ENCODE measurements around the gene SS18L1.

DNA sequence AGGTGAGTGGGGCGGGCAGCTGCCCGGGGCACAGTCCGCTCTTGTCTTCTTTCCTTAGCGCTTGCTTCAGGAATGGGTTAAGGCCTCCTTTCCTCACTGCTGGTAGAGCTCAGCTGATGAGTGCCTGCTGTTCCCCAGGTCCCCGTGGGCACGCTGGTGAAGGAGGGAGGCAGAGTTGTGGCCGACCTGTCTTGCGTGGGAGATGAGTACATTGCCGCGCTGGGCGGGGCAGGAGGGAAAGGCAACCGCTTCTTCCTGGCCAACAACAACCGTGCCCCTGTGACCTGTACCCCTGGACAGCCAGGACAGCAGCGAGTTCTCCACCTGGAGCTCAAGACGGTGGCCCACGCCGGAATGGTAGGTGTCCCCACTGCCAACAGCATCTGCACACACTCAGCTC lies 54.9 kb downstream of the SS18L1 start:
- TF ChIP-seq, protein P1, sequence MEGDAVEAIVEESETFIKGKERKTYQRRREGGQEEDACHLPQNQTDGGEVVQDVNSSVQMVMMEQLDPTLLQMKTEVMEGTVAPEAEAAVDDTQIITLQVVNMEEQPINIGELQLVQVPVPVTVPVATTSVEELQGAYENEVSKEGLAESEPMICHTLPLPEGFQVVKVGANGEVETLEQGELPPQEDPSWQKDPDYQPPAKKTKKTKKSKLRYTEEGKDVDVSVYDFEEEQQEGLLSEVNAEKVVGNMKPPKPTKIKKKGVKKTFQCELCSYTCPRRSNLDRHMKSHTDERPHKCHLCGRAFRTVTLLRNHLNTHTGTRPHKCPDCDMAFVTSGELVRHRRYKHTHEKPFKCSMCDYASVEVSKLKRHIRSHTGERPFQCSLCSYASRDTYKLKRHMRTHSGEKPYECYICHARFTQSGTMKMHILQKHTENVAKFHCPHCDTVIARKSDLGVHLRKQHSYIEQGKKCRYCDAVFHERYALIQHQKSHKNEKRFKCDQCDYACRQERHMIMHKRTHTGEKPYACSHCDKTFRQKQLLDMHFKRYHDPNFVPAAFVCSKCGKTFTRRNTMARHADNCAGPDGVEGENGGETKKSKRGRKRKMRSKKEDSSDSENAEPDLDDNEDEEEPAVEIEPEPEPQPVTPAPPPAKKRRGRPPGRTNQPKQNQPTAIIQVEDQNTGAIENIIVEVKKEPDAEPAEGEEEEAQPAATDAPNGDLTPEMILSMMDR (conservative IDR thresholded peaks at IDR 0.05): no peak
- TF ChIP-seq ZFX (IDR thresholded peaks at IDR 0.05): no peak

All from C4-2B (cell line).